Thyroid gland (tissue), 4 donors: ENCODE data around the gene RNU1-1.
"Not testable (repeated sequence)": the region's sequence is repeated elsewhere in the genome, so short reads cannot be mapped to it uniquely, and the experiment has no call there.

ENCODE experiments used
- CTCF ChIP-seq, 6 experiments: fragments of 200-600 bp in 3 of 6; fragments of 450-650 bp in 3 of 6; sonication (generic) in 3 of 6; IDR thresholded peaks; one replicate each; pipeline ENCODE4 v1.5.1; 2016 to 2019; ENCODE audit warnings: antibody characterized with exemption in 6 of 6, mild to moderate bottlenecking in 2 of 6, inconsistent platforms in 1 of 6, moderate library complexity in 1 of 6
- POLR2A ChIP-seq, 2 donors: fragments of 450-650 bp; IDR thresholded peaks; one replicate each; pipeline ENCODE4 v1.6.1; 2017; ENCODE audit warnings: antibody characterized with exemption in 2 of 2, mild to moderate bottlenecking in 2 of 2, moderate library complexity in 1 of 2

GRCh38 chr1:16536796-16537195, 22.7 kb upstream of the RNU1-1 start:
- not testable (repeated sequence) for TF ChIP-seq CTCF, POLR2A (IDR thresholded peaks at IDR 0.05)
